HuH-7 (cell line): ENCODE measurements around the gene FAM90A1.
A peak's percentile ranks its signal among the peaks of the same experiment; 100 is the strongest.
"Not testable (repeated sequence)": the region's sequence is repeated elsewhere in the genome, so short reads cannot be mapped to it uniquely, and the experiment has no call there.

Source experiments
- DNase-seq: peaks from one replicate; pipeline ENCODE4 v3.0.0; 2011; ENCODE audit warnings: low spot score

FAM90A1 gene

DNA sequence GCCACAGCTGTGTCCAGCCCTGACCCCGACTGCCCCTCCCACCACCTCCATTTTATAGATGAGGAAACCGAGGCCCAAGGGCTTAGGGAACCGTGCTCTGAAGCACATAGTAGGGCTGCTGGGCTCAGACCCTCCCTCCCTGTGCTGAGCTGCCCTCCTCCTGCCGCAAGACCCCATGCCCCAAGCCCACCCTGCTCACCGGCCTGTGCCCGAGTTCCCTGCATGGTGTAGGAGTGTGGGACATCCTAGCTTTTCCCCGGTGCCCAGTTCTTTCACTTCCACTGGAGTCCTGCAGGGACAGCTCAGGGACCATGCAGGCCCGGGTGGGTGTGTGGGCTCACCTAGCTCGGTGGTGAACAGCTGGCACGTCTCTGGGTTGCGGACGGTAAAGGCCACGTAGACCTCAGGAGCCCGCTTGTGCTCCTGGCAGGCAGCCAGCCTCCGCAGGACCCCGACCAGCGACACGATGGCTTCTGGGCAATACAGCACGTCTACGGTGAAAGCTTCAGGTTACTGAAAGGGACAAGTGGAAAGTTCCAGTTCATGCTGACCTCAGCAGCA is 6.6 kb upstream of the FAM90A1 start:
- not testable (repeated sequence) for DNase-seq

DNA sequence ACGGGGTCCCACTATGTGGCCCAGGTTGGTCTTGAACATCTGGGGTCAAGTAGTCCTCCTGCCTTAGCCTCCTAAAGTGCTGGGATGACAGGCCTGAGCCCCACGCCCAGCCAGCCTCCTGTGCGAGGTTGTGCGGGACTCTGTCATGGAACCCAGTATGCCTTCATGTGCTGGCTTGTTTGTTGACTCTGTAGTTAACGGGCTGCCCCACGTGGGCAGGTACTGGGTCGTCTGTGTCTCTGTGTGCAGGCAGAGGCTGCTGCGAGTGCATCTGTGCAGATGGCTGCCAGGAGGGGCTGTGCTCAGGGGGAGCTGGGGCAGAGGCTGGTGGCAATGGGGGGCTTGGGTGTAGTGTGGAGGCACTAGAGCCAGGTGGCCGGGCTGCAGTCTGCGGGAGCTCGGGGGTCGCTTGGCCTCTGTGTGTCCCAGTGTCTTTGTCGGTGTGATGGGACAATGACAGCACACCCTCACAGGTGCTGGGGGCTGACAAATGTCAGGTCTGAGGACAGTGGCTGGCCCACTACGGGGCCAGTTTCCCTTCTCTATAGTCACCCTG is 6.0 kb upstream of the FAM90A1 start:
- DNase-seq: not testable (repeated sequence)

DNA sequence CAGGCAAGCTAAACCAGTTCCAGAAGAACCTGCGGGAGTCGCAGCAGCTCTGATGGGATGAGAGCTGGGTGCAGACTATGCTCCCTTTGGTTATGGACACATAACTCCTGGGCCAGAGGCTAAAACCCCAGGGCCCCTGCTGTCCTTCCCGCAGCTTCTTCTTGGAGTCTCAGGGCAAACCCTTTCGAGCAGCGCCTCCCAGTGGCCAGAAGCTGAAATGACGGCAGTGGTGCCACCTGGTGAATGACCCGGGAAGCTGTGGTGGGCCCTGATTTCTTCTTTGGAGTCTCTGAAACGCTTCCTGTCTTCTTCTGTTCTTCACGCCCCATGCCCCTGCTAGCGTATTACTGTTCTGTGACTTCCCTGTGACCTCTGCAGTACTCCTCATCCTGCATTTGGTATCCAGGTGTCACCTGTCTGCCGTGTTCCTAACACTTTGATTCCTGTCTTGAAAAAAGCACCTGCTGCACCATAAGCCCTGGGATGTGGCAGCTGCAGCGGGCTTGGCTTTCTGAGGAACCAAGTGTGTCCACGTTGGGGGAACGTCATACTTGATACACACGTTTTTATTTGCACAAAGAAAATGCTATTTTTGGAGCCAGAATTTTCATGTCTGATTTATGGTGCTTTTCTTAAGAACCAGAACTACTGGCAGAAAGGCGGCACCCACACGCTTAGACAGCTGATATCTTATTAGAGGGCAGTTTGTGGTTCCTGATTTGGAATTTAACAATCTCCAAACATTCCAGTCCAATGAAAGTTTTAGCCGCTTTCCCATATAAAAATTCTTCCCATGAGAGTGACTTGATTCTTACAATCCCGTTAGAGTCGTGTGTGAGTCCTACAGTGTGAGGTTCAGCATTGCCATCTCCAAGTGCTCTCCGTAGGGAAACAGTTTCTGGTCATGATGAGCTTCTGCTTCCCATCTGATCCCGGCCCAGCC is 4.5 kb upstream of the FAM90A1 start:
- DNase-seq: not testable (repeated sequence)

DNA sequence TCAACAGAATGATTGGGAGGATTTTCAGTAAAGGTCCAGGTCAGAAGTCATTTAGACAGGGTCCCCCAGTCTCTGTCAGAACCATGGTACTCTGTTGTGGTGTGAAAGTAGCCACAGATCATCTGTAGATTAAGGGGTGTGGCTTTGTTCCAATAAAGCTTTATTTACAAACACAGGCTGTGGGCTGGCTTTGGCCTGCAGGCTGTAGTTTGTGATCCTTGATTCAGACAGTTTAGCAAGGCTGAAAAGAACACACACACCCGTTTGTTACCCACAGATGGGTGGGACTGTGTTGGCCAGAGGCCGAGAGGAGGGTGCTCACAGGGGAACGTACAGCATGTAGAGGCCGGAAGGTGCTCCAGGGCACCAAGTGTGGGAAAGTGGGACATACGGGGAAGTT is 3.6 kb upstream of the FAM90A1 start:
- not testable (repeated sequence) for DNase-seq

GRCh38 chr12:8229486-8229885 is 2.1 kb upstream of the FAM90A1 start:
- not testable (repeated sequence) for DNase-seq

GRCh38 chr12:8228607-8229006 is 1.2 kb upstream of the FAM90A1 start:
- DNase-seq: not testable (repeated sequence)

- DNase-seq: not testable (repeated sequence)
Observed at GRCh38 chr12:8227732-8228077, 287 bp upstream of the FAM90A1 start.

- DNase-seq: no peak
Observed at GRCh38 chr12:8226355-8226754, 1.1 kb downstream of the FAM90A1 start.

DNA sequence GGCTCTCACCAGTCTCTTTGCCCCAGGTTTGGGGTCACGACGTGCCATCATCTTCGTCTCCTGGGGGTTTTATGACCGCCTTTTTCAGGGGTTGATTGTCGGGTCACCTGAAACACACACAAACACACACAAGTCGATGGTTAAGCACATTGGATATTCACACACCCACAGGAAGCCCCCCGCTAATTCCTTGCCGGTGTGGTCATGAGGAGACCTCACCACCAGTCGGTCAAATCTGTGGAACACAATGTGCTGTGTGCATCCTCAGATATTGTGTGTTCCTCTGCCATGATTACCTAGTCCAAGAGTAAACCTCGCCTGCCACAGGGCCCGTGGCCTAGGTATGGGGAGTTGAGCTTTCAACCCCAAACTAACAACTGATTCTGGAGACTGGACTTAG is 2.6 kb downstream of the FAM90A1 start:
- not testable (repeated sequence) for DNase-seq

DNA sequence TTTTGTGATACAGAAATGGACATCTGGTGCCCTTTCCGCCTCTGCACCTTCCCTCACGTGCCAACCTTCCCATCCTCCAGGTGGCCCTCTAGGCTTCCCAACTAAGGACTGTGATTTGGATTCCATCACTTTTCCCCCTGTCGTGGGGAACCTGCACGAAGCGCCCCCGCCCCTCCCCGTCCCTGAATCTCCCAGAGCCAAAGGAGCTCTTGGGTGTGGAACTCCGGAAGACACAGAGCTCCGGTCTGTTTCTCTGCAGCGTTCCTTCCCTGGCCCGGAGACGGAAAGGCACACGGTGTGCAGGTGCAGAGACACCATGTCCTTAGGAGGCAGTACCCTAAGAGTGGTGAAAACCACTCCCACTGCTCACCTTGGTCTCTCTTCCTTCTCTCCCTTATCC is 3.8 kb downstream of the FAM90A1 start:
- not testable (repeated sequence) for DNase-seq

GRCh38 chr12:8222303-8222702 is 5.1 kb downstream of the FAM90A1 start:
- not testable (repeated sequence) for DNase-seq

DNA sequence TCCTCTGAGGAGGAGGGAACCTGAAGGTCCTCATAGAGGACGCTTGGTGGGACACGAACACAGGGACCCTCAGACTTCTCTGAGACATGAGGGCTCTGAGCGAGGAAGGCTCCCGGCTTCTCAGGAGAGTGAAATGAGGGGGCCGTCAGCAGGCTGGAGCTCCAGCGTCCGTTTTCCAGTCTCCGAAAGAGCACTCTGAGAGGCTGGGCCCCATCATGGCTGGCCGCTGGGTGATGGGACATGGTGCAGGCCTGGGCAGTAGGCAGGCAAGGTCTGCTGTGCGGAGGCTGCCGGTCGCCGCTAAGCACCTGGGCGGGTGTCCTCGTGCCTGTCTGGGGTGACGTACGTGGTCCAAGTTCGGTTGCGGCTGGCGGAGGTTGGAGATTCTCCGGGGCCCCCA is 5.6 kb downstream of the FAM90A1 start:
- DNase-seq: not testable (repeated sequence)

DNA sequence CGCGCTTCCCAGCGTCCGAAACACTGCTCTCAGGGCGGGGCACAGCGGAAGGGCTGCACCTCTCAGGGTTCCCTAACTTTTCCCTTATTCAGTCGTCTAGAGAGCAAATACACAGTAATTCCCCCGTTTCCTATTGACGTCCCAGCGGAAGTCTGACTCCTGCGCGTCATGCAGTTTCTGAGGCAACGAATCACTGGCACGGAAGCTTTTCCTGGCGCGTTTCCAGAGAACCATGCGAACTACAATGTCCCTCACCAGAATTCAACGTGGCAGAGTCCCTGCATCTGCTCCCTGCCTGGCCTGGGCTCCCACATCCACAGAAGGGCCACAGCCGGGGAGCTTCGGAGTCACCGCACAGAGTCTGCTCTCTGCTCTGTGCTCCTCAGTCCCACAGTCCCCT is 6.0 kb downstream of the FAM90A1 start:
- not testable (repeated sequence) for DNase-seq

- DNase-seq: not testable (repeated sequence)
Observed at GRCh38 chr12:8218711-8219382, 8.6 kb downstream of the FAM90A1 start.

- DNase-seq: not testable (repeated sequence)
Observed at GRCh38 chr12:8197685-8198308, 29.6 kb downstream of the FAM90A1 start.

DNA sequence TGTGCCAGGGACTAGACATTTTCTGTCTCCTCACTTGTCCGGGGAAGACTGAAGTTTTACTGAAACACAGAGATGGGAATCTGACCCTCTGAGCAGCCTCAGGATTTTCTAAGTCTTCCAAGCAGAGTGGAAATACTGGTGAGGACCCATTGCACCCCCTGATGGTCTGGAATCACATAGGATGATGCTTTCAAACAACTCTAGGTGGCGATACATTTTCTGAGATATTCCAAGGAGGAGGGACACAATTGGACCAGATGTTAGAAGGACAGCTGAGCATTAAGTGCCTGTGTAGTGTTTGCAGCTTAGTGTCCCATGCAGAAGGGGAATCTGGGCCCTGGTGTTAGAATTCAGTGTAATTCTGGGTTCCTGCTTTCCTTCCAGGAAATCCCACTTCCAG is 39.3 kb downstream of the FAM90A1 start:
- not testable (repeated sequence) for DNase-seq

DNA sequence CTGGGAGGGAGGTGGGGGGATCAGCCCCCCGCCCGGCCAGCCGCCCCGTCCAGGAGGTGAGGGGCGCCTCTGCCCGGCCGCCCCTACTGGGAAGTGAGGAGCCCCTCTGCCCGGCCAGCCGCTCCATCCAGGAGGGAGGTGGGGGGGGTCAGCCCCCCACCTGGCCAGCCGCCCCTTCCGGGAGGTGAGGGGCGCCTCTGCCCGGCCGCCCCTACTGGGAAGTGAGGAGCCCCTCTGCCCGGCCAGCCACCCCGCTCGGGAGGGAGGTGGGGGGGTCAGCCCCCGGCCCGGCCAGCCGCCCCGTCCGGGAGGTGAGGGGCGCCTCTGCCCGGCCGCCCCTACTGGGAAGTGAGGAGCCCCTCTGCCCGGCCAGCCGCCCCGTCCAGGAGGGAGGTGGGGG is 43.2 kb downstream of the FAM90A1 start:
- not testable (repeated sequence) for DNase-seq

- not testable (repeated sequence) for DNase-seq
Observed at GRCh38 chr12:8183346-8183745, 44.1 kb downstream of the FAM90A1 start.

DNA sequence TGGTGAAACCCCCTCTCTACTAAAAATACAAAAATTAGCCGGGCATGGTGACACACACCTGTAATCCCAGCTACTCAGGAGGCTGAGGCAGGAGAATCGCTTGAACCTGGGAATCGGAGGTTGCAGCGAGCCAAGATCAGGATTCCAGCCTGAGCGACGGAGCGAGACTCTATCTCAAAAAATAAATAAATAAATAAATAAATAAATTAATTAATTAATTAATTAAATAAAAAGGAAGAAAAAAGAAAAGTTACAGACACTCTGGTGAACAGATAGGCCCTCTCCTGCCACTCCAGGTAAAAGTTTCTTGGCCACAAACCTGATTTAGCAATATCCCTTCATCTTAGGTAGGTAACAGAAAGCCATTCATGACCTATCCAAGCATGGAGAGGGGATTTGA is 44.5 kb downstream of the FAM90A1 start:
- not testable (repeated sequence) for DNase-seq

GRCh38 chr12:8181271-8181670 is 46.1 kb downstream of the FAM90A1 start:
- DNase-seq: not testable (repeated sequence)

DNA sequence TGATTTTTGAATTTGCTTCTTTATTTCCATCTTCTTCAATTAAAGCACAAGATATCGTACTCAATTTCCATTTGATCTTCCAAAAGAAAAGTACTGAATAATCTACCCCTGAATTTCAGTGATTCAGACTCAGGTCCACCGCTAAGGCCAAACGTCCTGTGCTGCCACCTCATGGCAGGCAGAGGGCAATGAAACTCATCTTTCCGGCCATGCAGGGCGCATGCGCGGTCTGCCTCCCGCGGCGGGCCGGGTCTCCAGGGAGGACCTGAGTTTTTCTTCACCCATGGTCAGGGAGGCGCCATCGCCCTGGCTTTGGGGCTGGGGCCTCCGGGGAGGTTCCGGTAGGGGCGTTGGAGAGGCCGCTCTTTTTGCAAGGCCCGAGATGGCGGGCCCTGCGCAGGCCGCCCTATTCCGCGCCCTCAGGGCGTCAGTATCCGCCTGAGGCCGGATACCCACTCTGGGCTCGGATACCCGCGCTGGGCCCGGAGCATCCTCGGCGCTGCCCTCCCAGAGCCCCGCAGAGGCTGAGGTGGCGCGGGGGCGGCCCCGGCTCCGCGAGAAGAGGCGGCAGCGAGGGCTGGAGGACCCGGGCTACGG is 47.3 kb downstream of the FAM90A1 start:
- DNase-seq: peak; percentile 63

- DNase-seq: not testable (repeated sequence)
Observed at GRCh38 chr12:8172911-8173310, 54.5 kb downstream of the FAM90A1 start.
